GM12801 (cell line): ENCODE measurements around the gene GUCD1.

Experiments used
- CTCF ChIP-seq: IDR thresholded peaks from one replicate; pipeline ENCODE4 v1.5.1; 2011; ENCODE audit warnings: control low read depth; ENCODE audit not compliant: insufficient read length; ENCODE audit errors: extremely low read depth

Gene GUCD1

GRCh38 chr22:24594569-24595120, 39.7 kb upstream of the GUCD1 start:
- no peak for TF ChIP-seq CTCF

- no peak for TF ChIP-seq CTCF
These were observed 39.1 kb upstream of the GUCD1 start for GRCh38 chr22:24593836-24594568.

- no peak for TF ChIP-seq CTCF
These were observed 38.1 kb upstream of the GUCD1 start, which contains the start of gene LRRC75B for GRCh38 chr22:24592851-24593558. LRRC75B (minus strand) TSS chr22:24593073; CDS start chr22:24593039, 34 bp downstream.

GRCh38 chr22:24592058-24592850, 37.3 kb upstream of the GUCD1 start:
- TF ChIP-seq CTCF, result no peak

- no peak for TF ChIP-seq CTCF
These were observed 36.4 kb upstream of the GUCD1 start for GRCh38 chr22:24591286-24591830.

GRCh38 chr22:24590596-24591173, 35.7 kb upstream of the GUCD1 start:
- no peak for TF ChIP-seq CTCF
